HG03095 (cell line): ENCODE data around the gene C14orf132.

Experiments used
- ATAC-seq: cut with Tn5 transposase; IDR thresholded peaks from one replicate; pipeline ENCODE4 v1.9.1; 2021; ENCODE audit warnings: moderate library complexity; ENCODE audit not compliant: unreplicated experiment

Gene C14orf132

DNA sequence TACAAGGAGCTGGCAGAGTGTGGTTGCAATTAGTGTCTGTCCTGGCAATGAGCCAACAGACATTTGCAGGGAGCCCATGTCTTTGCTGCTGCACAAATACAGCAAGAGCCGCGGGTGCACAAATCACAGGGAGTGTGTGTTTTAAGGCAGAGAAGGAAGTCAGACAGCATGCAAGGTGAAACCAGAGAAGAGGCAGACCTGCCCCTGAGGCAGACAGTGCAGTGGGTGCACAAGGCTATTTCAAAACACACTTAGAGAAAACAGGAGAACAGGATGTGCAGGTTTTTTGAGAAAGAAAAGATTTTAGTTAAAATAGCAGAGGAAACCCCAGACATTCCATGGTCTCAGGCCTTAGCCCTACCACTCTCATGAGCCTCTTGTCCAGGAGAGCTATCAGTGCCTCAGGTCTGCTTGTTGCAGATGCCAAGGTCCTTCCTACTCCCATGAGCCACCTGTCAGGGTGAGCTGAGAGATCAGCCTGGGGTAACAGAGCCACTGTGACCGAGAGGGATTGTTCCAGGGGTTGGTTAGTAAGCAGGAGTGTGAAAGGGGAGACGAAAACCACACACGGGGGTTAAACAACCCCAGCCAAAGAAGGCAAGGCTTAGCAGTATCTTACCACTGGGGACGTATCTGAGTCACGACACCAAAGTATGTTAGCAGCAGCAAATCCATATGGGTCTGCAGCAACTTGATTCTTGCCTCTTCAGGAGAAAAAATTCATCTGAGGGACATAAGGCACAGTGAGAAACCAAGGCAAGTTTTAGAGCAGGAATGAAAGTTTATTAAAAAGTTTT lies 78.1 kb downstream of the C14orf132 start:
- ATAC-seq: no peak

DNA sequence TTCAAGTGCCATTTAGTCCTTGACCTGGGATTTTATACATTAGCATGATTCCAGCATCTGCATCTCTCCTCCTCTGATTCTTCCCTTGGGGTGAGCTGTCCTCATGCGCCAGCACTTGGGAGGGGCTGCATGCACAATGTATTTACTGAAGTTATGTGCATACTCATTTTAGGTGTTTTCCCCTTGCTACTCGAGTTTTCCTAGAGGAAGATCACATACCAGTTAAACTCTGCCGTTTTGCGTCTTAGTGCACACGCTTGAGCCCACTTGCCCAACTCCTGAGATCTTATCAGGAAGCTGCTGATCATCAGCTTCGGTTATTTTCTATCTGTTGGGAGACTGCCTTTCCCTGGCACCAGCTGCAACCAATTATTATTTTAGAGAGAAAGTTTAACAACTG lies 78.8 kb downstream of the C14orf132 start:
- no peak for ATAC-seq

DNA sequence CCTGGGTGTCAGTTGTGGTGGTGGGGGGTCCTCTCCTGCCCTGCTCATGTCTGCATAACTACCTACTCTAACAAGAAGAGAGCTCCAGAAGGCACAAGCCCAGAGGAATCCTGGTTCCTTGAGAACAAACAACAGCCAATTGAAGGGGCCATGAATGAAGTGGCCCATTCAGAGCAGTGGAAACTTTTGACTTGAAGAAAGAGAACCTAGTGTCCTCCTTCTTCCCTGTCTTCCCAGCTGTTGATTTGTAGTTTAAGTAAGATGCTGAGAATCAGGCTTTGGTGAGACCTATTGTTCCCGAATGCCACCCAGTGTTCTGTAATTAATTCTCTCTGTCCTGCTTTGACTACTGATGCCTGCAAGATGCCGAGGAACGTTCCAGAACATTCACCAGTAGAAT lies 79.2 kb downstream of the C14orf132 start:
- ATAC-seq: no peak

DNA sequence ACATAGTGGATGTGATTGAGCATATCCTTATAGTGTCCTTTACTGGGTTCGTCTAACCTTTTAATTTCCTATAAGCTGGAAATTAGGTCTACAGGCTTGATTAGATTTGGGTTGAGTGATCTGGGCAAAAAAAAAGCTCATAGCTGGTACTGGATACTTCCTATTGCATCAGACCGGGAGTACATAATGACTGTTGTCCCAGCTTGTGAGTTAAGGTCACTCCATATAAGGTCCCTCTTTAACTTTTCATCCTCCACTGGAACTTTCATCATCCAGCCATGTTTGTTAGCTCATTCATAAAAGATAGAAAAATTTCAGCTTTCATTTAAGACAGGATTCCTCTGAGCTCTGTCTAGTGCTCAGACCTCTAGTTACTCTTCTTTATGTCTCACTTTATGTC lies 80.8 kb downstream of the C14orf132 start:
- ATAC-seq: no peak

DNA sequence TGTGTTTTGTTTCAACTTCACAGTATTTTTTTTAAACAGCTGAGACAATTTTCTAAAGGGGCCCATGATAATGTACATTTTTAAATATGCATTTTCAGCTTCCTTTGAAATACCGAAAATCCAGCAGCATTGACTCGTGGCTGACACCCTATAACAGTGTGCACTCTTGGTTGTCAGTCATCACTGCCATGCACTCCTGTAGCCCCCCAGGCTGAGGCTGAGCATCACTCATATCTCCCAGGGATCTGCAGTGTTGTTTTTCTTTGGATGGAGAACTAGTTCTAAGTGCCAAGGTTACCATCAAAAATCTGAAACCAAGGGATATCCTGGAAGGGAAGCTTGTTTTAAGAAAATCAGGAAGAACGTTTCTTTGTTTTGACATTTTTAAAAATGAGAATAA lies 81.2 kb downstream of the C14orf132 start:
- ATAC-seq: no peak

DNA sequence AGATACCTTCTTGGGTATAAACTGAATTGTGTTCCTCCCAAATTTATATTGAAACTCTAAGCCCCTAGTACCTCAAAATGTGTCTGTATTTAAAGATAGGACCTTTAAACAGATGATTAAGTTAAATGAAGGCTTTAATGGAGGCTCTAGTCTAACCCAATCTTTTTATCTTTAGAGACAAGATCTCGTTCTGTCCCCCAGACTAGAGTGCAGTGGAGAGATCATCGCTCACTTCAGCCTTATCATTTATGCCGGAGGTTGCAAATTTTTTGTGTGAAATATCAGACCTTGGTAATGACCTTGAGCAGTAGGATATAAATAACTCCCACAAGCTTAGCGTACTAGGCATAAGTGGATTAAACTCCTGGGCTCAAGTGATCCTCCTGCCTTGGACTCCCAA lies 81.8 kb downstream of the C14orf132 start:
- ATAC-seq: no peak

DNA sequence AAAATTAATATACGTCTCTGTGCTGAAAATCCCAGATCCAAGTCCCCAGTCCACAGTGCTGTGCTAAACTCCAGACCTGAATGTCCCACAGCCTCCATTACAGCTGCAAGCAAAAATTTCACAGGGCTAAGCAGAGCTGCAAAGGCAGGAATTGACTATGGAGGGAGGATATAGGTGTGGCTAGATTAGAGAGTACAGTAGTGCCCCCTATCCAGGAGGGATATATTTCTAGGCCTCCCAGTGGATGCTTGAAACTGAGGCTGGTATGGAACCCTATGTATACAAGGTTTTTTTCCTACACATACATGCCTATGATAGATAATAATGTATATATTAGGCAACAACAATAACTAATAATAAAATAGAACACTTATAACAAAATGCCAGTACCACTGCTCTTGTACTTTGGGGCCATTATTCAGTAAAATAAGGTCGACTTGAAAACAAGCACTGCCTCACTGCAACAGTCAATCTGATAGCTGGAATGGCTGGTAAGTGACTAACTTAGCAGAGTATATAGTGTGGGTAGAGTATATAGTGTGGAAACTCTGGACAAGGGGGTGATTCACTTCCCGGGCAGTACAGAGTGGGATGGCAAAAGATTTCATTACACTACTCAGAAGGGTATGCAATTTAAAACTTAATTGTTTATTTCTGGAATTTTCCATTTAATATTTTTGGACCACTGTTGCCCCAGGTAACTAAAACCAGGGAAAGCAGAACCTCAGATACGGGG lies 82.7 kb downstream of the C14orf132 start:
- ATAC-seq: no peak

DNA sequence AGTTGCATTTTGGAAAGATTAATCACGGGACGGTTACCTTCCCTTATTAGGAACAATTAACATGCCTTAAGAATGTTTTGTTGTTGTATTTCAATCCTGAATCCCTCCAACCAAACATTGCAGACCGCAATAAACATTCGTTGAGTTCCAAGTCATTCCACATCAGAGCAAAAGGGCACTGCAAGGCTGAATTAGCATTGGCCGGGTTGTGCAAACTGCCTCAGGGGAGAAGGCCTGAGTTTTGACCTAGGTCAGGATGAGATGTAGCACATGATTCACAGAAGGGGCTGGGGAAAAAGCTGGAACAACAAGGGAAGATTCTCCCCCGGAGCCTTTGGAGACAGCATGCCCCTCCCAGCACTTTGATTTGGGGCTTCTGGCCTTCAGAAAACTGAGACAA lies 83.3 kb downstream of the C14orf132 start:
- no peak for ATAC-seq

DNA sequence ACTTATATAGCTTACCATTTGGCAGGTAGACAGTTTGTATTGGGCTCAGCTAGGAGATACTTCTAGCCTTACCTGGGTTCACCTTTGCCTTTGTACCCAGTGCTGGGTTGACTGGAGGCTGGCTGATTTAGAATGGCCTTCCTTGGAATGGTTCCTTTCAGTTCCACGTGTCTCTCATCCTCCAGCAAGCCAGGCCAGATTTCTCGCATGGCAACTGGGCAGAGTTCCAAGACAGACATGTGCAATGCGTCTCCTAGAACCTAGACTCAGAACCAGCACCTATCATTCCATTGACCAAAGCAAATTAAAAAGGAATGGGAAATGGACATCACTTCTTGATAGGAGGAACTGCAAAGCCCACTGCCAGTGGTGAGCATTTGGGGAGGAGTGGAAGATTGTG lies 86.4 kb downstream of the C14orf132 start:
- no peak for ATAC-seq

DNA sequence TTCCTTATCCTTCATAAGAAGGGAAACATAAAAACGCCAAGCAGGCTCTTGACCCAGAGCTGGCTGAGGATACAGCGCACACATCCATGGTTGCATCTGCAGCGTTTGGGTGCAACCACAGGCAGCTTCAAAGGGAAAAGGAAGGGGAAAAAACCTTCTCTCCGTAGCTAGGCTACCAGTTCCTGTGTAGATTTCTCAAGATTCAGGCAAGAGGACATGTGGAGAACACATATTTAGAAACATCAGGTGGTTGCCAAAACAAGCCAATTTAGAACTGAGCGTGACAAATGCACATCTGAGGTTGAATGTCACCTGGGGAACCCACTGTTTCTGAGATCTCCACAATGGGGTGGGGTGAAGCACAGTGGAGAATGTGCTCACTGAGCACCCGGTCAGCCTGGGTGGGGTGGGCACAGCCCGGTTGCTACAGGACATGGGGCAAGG lies 87.2 kb downstream of the C14orf132 start:
- ATAC-seq: no peak

DNA sequence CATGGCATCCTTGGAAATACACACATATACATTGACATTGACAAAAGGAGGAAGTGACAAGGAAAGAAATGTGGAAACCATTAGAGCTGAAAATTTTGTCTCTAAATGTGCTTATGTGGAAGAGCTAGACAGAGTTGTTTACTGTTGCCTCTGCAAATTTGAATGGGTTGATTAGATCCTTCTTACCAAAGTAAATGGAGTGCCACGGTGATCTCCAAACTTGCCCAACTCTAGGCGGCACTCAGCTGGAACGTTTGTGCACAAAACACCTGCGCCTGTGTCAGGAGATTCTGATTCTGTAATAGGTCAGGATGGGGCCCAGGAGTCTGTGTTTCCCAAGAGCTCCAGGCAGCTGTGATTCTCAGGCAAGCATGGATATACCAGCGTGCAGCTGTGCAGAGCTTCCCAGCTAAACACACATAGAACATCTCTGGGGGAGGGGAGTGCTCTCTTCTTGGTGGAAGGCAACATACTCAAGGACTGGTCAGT lies 87.7 kb downstream of the C14orf132 start:
- ATAC-seq: no peak

DNA sequence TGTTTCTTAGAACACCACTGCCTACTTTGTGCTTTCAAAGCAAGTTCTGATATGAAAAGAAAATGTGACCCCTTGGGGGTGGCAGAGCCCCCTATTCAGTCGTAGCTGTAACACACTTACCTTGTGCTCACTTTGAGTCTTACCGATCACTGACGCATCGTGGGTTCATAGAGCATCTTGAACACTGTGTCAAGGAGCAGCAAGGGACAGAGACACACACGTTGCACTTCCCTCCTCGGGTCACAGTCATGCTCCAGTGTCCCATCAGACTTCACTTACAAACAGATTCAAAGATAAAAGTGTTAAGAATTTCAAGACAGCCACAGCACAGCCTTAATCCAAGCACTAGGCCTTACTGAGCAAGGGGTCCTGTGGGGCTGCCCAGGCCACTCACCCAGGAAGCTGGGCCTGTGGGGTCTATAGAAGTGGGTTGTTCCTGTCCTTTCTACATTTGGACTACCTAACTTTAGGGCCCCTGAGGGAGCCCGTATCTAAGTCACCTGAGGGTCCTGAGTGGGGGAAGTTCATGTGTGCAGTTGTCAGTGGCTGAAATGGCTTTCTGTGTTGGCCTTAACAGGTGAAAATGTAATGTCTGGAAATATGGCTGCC lies 90.1 kb downstream of the C14orf132 start:
- ATAC-seq: no peak

DNA sequence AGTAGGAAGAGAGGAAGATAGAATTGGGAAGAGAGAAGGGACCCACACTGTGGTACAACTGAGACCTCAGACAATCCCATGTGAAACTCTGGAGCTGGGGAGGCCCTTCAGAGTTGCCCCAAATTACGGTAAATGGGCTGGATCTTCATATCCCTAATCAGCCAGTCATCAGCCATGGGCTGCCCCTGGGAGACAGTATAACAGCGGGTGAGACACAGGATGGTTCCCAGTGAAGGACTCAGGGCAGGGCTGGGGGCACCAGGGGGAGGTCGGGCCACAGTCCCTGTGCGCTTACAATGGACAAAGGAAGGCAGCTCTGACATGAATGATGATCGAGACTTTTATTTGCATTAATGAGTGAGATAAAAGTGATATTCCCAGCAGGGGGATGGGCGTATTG lies 91.2 kb downstream of the C14orf132 start:
- ATAC-seq: no peak

DNA sequence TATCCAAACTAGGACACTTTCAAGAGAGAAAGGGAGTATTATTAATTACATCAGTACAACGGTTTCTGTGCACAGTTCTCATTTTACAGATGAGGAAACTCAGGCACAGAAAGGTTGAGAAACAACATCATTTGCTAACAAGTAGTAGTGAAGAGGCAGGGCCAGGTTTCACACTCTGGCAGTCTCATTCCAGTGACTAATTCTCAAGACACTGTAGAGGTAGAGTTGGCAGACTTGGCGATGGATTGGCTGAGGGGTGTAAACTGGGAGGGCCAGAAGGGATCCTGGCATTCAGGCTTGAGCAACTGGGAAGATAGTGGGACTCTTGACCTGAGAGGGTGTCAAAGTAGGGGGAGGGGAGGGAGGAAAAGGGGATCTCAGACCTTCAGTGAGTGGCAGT lies 91.7 kb downstream of the C14orf132 start:
- no peak for ATAC-seq

DNA sequence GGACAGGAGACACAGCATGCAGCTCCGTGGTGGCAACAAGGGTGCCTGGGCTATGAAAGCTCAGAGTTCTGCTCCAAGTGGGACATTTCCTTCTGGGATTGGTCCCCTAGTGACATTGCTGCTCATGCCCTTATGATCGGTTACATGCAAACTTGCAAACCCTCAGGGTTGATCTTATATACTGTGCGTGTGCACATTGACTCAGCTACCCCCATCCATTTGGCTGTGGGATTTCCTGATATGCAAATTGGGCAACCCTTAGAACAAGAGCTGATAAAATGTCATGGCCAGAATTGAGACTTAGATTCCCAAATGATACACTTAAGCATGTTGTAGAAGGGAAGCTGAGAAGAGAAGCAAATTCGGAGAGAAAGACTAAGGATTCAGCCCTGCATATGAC lies 92.7 kb downstream of the C14orf132 start:
- ATAC-seq: no peak

DNA sequence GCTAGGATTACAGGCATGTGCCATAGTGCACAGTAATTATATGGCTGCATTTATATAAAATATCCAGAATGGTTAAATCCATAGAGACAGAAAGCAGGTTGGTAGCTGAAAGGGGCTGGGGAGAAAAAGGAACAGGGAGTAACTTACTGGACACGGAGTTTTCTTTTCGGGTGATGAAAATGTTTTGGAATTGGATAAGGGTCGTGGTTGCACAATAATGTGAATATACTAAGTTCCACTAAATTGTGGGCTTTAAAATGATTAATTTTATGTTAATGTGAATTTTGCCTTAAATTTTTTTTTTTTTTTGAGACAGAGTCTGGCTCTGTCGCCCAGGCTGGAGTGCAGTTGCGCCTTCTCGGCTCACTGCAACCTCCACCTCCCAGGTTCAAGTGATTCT lies 95.3 kb downstream of the C14orf132 start:
- no peak for ATAC-seq

DNA sequence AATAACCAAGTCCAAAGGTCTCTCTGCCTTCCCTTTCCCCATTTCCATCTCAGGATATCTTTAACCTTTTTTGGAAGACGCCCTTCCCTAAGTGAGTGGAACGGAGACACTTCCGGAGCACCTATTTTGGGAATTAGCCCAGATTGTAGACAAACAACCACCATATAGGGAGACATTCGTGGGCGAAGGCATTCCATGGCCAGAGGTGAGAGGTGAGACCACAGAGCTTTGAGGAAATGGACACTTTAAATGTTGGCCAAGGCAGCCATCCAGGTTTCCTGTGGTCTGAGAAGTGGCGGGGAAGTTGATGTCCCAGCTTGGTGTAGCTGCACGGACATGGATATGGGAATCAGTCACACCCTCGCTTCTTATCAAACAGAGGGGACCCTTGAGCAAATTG lies 96.1 kb downstream of the C14orf132 start:
- ATAC-seq: no peak

DNA sequence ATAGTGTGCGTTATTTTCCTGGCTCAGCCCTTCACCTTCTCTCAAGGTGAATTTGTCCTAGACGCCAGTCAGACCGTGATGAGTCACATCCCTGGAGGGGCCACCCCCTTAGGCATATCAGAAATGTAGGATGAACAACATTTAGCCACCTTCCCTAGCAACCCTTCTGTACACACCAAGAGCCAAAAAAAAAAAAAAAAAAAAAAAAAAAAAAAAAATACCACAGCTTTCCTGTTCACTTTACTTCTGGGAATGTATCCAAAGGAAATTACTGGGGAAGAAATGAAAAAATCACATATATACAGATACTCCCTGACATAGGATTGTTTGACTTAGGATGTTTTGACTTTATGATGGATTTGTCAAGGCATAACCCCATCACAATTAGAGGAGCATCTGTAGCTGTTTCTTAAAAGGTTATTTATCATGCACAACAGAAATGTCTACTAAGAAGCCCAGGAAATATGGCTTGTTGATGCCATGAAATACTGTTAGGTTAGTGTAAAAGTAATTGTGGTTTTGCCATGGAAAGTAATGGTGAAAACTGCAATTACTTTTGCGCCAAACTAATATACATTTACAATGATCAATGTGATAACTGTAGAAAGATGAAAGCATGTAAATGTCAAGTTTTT lies 97.3 kb downstream of the C14orf132 start:
- ATAC-seq: no peak

DNA sequence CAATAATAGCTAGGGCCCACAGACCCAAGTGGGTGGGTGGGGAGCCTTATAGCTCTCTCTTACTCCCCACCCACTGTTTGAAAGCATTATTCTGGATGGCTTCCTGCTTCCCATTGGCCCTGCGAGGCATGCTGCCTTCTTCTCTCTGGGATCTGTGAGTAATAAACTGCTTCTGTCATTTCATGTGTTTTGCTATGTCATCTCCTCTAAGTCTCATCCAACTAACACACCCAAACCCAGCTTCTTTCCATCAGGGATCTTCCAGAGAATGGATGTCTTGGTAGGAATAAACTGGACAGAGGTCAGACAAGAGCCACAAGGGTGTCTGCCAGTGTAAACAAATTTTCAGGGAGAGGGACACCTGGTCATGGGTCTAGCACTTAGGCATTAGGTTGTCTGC lies 99.1 kb downstream of the C14orf132 start:
- ATAC-seq: no peak

DNA sequence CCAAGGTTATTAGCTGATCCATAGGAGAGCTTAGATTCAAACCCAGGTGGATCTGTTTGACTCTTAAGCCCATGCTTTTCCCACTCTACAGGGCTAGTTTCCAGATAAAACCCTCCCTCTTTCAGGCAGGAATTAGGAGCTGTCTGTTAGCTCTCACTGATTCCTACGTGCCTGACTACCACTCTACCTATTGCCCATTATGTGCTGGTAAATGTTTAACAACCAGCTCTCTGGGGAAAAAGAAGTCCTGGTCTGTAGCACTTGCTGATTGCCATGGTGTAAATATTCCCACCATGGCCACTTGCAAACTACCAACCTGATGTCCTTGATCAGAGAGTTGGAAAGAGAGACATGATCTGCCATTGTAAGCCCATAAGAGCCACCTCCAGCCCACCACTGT lies 100.0 kb downstream of the C14orf132 start:
- ATAC-seq: no peak

DNA sequence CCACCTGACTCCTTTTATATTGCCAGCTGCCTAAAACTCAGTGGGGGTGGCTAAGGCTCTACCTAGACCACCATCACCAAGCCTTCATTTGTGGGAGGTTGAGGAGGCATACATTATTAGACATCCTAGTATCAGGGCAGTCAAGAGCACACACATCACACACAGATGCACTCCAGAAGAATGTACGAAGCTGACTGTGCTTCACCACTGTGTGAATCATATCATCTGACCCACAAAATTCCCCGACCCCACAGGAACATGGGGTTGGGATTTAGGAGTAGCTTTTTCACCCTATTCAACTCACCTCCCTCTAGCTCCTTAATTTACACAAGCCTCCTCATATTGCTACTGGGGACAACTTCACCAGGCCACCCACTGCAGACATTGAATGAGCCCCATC lies 100.7 kb downstream of the C14orf132 start:
- no peak for ATAC-seq
